Neural progenitor cell (in vitro differentiated cells): ENCODE data around the gene ZNF366.

Experiments used
- CTCF ChIP-seq: fragments of 200-600 bp; sonication (generic); IDR thresholded peaks from 2 replicates; pipeline ENCODE4 v1.5.1; 2017; ENCODE audit warnings: antibody characterized with exemption, mild to moderate bottlenecking
- EZH2phosphoT487 ChIP-seq: fragments of 200-600 bp; sonication (generic); IDR thresholded peaks from 2 replicates; pipeline ENCODE4 v1.6.1; 2017; ENCODE audit warnings: antibody characterized with exemption

- no peak for TF ChIP-seq CTCF
- TF ChIP-seq EZH2phosphoT487, result no peak
These were observed 12.5 kb downstream of the ZNF366 start for GRCh38 chr5:72494623-72495124.
